ENCODE measurements around the gene PRDM16.

PRDM16 gene

GRCh38 chr1:3292868-3293562 lies 224.0 kb downstream of the PRDM16 start:
- DNase-seq = no peak

DNA sequence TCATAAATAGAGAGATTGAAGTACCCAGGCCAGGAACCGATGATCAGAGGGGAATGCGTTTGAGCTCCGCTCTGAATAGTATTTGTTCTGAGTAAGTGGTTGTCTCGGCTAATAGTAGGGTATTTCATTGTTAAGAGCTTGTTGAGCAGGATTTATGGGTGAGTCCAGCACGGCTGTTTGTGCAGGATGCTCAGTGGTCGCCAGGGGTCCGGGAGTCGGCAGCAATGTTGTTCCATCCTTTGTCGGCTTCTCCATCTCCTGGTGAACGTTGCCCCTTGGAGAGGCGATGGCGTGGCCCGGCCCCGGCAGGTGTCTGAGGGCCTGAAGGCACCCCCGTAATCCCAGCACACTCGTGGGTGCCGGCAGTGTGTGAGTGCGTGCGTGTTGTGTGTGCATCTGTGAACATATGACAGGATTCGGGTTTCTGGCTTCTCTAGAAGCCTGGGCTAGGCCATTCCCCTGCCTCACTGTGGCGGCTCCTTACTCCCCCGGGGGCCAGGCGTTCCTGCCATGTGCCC lies 224.6 kb downstream of the PRDM16 start:
- peak; percentile 32 for DNase-seq

DNA sequence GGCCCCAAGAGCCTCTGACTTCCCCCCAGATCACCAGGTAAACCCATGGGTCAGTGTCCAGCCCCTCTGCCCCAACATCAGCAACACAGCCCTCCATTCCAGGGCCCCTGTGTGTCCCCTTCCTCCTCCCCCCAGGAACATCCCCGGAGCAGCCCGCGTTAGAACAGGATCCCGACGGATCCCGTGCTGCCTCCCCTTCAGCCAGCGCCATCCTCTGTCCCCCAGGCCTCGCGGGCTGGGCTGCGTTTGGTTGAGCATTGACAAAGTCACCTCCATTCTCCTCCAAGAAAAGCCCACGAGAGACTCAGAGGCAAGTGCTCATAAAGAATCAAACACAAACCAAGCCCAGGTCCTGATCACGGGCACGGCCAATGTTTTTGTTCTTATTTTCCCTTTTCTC lies 225.4 kb downstream of the PRDM16 start:
- no peak for DNase-seq

GRCh38 chr1:3295846-3296245 lies 226.8 kb downstream of the PRDM16 start:
- no peak for DNase-seq

DNA sequence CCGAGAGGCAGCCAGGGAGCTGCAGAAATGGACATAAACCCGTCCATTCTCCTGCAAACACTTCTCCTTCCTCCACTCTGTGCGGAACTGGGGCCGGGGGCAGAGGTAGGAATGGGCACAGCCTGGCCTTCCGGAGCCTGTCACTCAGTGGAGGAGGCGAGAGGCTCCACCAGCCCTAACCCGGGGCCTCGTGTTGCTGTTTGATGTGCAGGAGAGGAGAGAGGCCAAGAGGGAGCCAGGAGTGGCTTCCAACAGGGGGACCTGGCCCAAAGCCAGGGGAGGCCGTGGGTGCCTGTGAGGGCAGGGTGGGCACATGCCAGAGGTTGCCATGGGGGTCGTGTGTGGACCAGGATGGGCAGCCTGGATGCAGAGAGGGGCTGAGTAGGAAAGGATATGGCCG lies 227.3 kb downstream of the PRDM16 start:
- DNase-seq = no peak

DNA sequence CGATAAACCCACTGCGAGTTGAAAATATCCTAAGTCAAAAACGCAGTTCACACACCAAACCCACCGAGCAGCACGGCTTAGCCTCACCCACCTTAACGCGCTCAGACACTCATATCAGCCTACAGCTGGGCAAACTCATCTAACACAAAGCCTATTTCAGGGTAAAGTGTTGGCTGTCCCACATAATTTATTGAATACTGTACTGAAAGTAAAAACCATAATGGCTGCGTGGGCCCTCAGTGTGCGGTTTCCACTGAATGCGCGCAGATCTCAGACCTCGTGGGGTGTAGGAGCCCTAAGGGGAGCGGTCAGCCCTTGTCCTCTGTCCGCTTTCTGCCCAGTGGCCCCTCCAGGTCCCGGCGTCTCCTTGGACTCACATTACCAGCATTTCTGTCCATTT lies 227.8 kb downstream of the PRDM16 start:
- DNase-seq = no peak

GRCh38 chr1:3297756-3298155 lies 228.8 kb downstream of the PRDM16 start:
- no peak for DNase-seq

DNA sequence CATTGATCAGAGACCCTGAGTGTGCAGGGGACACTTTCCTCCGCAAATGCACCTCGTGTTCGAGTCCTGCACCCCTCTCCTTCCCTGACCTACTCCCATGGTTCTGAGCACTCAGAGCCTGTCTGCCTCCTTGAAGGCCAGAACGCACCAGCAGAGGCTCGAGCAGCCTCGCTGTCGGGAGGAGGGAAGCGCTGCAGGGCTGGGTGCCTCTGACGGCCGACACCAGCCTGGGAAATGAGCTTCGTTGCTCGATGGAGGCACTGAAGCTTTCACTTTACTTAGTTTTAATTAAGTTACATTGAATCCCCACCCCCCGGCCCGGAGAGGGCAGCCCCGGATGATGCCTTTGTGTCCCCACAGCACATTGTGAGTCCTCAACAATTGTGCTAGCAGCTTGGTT lies 229.2 kb downstream of the PRDM16 start:
- no peak for DNase-seq

- no peak for DNase-seq
Measured at GRCh38 chr1:3304246-3304645, 235.2 kb downstream of the PRDM16 start.

DNA sequence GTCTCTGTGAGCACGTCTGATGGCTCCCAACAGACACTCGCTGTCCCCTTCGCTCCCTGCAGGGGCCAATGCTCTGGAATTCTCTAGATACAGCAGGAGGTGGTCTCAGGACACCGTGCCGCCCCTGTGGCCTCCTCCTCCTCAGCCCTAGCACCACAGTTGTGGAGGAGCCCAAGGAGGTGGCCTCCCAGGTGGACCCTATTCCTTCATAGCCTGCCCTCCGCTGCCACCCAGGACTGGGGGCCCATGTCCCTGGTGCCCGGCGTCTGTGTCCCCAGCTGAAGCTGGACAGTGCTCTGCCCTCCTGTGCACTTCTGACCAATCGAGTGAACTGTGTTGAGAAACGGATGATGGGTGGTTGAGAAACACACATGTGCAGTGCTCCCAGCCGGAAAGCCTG lies 235.7 kb downstream of the PRDM16 start:
- no peak for DNase-seq

DNA sequence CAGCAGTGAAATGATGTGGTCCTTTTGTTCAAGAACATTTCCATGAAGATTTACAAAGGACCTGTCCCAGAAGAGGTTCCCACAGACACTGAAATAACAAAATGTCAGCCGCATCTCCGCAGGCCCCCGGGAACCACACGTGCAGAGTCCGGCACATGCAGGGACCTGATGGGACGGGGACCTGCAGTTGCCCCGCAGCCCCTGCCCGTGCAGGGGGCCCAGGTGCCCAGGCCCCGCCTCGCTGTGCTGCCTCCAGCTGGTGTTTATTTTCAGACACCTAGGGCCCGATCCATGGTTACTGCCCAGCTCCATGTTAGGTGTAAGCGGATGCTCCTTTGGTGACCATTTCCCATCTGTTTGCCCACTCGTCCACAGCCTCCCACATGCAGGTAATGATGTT lies 236.2 kb downstream of the PRDM16 start:
- no peak for DNase-seq

DNA sequence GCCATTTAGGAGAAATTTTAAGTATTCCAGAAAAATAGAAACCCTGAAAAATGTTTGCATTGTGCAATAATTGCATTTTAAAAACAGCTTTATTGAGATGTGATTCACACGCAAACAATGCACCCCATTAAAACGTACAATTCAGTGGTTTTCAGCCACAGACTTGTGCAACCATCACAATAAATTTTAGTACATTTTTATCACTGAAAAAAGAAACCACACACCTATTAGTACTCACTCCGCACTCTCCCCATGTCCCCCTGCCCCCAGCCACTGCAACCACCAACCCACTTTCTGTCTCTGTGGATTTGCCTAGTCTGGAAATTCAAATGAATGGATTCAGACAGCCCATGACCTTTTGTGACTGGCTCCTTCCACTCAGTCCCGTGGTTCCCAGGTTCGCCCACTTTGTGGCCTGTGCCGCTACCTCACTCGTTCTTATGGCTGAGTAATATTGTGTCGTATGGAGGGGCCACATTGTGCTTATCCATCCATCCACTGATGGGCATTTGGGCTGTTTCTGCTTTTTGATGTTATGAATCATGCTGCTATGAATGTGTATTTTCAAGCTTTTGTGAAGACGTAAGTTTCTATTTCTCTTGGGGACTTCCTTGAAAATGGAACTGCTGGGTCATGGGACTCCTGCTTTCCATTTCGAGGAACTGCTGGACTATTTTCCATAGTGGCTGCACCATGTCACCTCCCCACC lies 237.7 kb downstream of the PRDM16 start:
- no peak for DNase-seq

DNA sequence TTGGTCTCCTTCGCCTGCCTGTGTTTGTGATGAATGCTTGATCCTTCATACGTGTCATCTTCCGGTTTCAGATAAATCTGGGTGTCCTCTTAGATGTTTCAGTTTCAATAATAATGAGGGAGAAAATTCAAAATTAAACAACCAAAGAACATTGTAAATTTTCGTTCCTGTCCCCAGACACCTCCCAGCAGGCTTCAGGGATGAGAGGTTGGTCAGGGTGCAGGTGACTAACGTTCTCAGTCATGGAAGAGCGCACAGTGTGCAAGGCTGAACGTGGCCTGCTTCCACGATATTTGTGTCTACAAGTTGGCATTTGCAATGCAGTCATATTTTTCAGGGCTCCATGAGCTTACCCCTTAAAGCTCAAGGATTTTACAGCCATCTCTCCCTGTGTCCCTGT lies 238.4 kb downstream of the PRDM16 start:
- peak; percentile 46 for DNase-seq

GRCh38 chr1:3308053-3308452 lies 239.1 kb downstream of the PRDM16 start:
- no peak for DNase-seq

GRCh38 chr1:3310718-3311400 lies 241.9 kb downstream of the PRDM16 start:
- no peak for DNase-seq

DNA sequence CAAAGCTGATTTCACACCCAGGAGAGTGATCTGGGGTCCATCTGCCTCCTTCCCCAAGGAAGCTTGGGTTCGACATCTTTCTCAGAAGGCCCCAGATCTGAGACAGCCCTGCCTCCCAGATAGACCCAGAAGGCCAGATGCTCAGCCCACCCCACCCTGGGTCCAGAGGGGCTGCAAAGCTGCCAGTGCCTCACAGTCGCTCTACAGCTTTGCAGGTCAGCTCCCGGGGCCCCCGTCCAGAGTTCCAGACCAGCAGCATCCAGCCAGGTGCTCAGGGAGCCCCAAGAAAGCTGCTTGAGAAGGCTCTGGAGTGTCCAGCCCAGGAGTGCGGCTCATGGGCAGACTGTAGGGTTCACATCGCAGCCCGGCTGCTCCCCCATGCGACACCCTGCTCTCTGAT lies 242.7 kb downstream of the PRDM16 start:
- no peak for DNase-seq

- DNase-seq = no peak
Measured at GRCh38 chr1:3312310-3312897, 243.4 kb downstream of the PRDM16 start.

DNA sequence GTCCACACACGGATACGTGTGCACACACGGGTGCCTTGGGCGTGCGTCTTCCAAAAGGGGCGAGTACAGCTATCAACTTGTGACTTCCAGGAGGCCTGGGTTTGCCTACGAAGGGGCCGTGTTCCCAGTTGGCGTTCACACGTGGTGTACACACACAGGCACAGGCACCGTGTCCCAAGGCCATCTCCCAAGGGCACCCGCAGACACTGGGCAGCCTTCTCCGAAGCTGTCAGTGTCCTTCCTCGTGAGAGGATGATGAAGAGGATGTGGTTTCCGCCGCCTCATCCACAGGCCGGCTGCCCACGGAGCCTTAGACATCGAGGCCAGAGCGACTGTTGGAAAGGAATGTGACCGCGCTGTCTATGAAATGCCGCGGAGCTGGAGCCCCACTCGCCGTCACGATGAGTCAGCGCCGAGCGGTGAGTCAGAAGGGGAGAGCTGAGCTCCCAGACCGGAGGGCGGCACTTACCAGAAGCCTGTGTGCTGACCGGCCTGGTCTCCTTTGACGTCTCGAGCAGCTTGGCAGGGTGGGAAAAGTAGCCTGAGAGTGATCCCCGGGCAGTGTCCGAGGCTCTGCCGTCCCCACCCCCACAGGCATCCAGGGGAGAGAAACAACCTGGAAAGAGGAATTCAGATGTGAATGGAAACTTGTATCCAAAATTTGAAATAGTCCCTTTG lies 244.0 kb downstream of the PRDM16 start:
- no peak for DNase-seq

DNA sequence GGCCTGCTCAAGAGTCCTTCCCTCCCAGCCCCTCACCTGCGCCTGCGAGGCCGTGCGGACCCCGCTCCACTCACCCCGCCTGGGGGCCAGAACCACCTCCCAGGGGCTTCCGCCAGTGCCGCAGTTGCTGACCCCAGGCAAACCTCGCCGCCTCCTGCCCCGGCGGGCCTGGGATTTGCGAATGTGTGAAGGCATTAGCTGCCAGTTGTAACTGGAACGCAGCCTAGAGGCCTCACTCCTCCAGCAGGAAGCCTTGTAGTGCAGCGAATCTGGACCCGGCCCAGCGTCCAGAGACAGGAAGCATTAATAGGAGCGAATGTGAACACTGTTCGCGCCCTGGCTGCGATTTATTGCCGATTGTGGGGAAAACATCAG lies 244.6 kb downstream of the PRDM16 start:
- no peak for DNase-seq

GRCh38 chr1:3314491-3315381 lies 245.7 kb downstream of the PRDM16 start:
- DNase-seq = no peak

DNA sequence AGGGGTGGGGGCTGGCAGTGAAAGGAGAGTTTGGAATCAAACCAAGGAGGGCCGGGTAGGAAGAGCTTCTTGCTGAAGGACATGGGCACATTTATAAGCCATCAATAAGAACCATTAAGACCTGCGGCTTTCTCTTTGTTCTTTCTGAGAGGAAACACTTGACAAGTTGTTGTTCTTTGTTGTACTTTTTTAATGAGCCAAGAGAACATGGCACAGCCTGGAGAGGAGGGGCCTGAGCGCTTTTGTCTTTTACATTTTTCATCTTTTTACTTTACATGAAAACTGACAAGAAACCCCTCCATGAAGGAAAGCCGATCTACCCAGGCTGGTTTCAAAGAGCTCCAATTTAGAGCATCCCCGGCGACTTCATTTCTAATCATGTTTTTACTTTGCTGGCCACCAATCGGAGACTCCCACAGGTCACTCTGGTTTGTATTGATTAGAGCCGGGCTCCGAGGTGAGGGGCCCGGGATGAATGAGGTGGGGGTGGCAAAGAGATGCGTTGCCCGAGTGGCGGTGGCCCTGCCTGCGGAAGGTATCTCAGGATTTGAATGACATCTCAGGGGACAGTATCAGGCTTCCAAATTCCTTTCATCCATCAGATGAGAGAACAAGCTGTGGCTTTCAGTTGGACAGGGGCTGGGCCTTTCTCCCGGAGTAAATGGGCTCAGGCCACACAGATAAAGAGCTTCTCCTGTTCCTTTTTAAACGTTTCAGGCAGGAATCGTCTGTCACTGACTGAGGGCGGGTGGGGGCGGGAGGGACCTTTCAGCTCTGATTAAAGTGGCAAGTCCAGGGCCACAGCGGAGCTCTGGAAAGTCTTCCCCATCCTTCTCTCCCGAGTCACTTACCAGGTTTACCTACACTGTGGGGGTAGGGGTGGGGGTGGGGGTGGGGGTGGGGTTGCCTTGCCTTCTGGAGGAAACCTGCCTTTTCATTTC lies 246.7 kb downstream of the PRDM16 start:
- DNase-seq = peak; percentile 61

Data from DMS79 treated with DMSO at 0.1 percent for 48 hours (cell line).